GM12864 (cell line): ENCODE results near the gene COL9A2.
"Not testable (repeated sequence)": the region's sequence is repeated elsewhere in the genome, so short reads cannot be mapped to it uniquely, and the experiment has no call there.

Experiments used
- DNase-seq: peaks from one replicate; pipeline ENCODE4 v3.0.0-alpha.2; 2011; ENCODE audit warnings: low read depth
- H3K4me3 ChIP-seq: 2 replicates; pipeline ENCODE4 v1.5.1; 2011; ENCODE audit warnings: mild to moderate bottlenecking, low read depth, low read length, control low read depth
- CTCF ChIP-seq: IDR thresholded peaks from 2 replicates; pipeline ENCODE4 v1.5.1; 2011; ENCODE audit warnings: low read depth, mild to moderate bottlenecking, moderate library complexity, low read length, control low read depth, inconsistent platforms; ENCODE audit errors: missing control alignments

The COL9A2 gene

DNA sequence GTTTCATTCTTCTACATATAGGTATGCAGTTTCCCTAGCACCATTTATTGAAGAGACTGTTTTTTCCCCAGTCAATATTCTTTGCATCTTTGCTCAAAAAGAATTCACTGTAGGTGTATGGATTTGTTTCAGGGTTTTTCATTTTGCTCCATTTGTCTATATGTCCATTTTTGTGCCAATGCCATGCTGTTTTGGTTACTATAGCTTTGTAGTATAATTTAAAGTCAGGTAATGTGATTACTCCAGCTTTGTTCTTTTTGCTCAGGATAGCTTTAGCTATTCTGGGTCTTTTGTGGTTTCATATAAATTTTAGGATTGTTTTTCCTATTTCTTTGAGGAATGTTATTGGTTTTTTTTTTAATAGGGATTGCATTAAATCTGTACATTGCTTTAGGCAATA lies 40.5 kb upstream of the COL9A2 start:
- H3K4me3 ChIP-seq, result no peak overlapping the region
- DNase-seq, result no peak
- no peak for TF ChIP-seq CTCF

DNA sequence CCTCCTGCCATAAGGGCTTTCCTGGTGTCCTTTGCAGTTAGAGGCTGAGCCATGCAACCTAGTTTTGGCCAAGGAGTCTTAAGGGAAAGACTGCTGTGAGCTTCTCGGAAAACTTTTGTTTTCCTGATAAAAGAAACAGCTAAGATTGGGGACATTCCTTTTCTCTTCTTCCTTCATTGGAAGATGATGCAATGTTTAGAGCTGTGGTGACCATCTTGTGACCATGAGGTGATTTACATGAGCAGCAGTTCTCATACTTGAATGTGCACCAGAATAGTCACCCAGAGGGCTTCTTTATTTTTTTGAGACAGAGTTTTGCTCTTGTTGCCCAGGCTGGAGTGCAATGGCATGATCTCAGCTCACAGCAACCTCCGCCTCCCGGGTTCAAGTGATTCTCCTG lies 36.0 kb upstream of the COL9A2 start:
- H3K4me3 ChIP-seq, result no peak overlapping the region
- no peak for TF ChIP-seq CTCF
- no peak for DNase-seq

DNA sequence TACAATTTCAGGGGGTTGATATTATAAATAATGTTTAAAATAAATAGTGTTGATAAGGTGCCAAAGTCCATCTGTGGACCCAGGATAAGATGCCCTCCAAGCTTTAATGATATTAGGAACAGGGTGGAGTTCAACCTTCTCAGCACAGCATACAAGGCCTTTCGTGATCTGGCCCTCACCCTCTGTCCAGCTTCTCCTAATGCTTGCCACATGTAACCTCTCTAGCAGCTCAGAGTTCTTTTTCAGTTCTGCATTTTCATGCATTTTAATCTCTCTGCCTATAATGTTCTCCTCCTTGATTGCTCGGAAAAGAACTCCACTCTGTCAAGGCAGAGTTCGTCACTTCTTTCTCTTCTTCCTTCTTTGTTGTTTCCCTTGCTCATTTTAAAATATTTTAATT lies 35.0 kb upstream of the COL9A2 start:
- no peak for TF ChIP-seq CTCF
- DNase-seq, result no peak
- H3K4me3 ChIP-seq, result no peak overlapping the region

DNA sequence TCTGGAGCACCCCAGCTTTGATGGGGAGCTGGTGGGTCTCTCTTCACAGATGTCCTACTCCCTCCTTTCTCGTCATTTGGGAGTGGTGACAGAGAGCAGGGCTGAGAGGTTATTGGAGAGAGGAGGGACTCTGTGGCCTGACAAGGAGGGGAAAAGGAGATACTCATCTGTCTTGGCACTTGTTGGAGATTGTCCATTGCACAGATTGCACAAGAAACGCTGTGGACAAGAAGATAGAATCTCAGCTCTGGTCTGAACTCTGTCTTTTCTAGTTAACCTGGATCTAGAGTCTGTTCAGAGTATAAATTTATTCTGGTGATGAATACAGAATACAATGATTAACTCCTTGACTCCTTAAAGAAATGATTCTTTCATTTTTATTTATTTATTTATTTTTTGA lies 34.0 kb upstream of the COL9A2 start:
- TF ChIP-seq CTCF, result no peak
- H3K4me3 ChIP-seq, result no peak overlapping the region
- no peak for DNase-seq

GRCh38 chr1:40350391-40350790 lies 33.3 kb upstream of the COL9A2 start:
- TF ChIP-seq CTCF, result no peak
- DNase-seq, result no peak
- no peak overlapping the region for H3K4me3 ChIP-seq

DNA sequence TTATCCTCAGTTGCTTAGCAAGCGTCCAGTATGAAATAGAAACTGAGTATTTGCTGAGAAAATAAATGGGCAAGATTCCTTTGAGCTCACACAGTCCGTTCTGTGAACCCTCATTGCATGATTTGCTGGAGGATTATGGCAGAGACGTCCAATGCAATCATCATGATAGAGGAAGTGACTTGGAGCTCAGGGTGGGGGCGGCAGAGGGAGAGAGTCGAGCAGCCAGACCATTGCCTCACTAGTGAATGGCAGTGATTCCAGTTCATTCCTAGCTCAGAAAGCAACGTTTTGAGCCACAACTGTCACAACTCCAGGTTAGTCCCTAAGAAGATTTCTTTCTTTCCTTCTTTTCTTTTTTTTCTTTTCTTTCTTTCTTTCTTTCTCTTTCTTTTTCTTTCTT lies 27.5 kb upstream of the COL9A2 start:
- no peak overlapping the region; the same call in 1 of the 2 replicates for H3K4me3 ChIP-seq
- no peak for TF ChIP-seq CTCF
- no peak for DNase-seq

DNA sequence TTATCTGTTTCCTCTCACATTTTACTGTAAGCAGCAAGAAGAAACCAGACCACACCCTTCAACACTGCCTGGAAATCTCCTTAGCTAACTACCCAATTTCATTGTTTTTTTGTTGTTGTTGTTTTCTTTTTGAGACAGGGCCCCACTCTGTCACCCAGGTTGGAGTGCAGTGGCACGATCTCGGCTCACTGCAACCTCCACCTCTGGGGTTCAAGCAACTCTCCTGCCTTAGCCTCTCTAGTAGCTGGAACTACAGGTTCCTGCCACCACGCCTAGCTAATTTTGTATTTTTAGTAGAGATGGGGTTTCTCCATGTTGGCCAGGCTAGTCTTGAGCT lies 25.3 kb upstream of the COL9A2 start:
- H3K4me3 ChIP-seq, DNase-seq: not testable (repeated sequence)
